Uterus (tissue), 4 donors: ENCODE data around the gene ARID3B. TPM values are rescaled to one million over a fixed set of nuclear protein-coding genes. Genes with fewer than 3 reads are reported as not detected.
A peak's percentile ranks its signal among the peaks of the same experiment; 100 is the strongest.

ENCODE experiments used
- DNase-seq, 2 donors: peaks; one replicate each; pipeline ENCODE4 v3.0.0-alpha.2; 2019 to 2020
- H3K27ac ChIP-seq, 2 donors: fragments of 200-600 bp; sonication (generic); 1 replicate in 1 of 2; 2 replicates in 1 of 2; pipeline ENCODE4 v1.5.1; 2016 to 2018
- H3K27me3 ChIP-seq, 2 donors: fragments of 200-600 bp; sonication (generic); one replicate each; pipeline ENCODE4 v1.5.1; 2018 to 2019; ENCODE audit warnings: control low read depth in 1 of 2
- H3K36me3 ChIP-seq, 2 donors: fragments of 200-600 bp; sonication (generic); one replicate each; pipeline ENCODE4 v1.5.1; 2019; ENCODE audit warnings: control low read depth in 1 of 2
- H3K4me1 ChIP-seq, 2 donors: fragments of 200-600 bp; sonication (generic); one replicate each; pipeline ENCODE4 v1.5.1; 2018 to 2019; ENCODE audit warnings: control low read depth in 1 of 2
- H3K4me3 ChIP-seq, 2 donors: fragments of 200-600 bp; sonication (generic); 1 replicate in 1 of 2; 2 replicates in 1 of 2; pipeline ENCODE4 v1.5.1; 2018 to 2019; ENCODE audit warnings: mild to moderate bottlenecking in 1 of 2
- H3K9me3 ChIP-seq, 2 donors: fragments of 200-600 bp; sonication (generic); one replicate each; pipeline ENCODE4 v1.5.1; 2019; ENCODE audit warnings: control low read depth in 1 of 2
- POLR2A ChIP-seq, 2 donors: fragments of 450-650 bp; IDR thresholded peaks; one replicate each; pipeline ENCODE4 v1.6.1; 2016; ENCODE audit warnings: antibody characterized with exemption in 2 of 2, mild to moderate bottlenecking in 1 of 2, moderate library complexity in 1 of 2
- intact Hi-C: fragments of 100-400 bp; cut with DNase I; formaldehyde crosslinking; loops from one replicate; pipeline ENCODE4 v1.15.1; 2023; ENCODE audit warnings: low total_unique reads
- total RNA-seq, 4 donors: library from RNA; depleted of rRNA in 3 of 4; stranded (reverse); fragments of >200 nt in 3 of 4; gene quantifications; one replicate each; pipeline versions ENCODE4 v1.1.0 to v1.2.4, GENCODE V29; 2014 to 2023
- TF ChIP-seq, protein P1 (sequence below), 4 experiments: fragments of 200-600 bp in 2 of 4; fragments of 450-650 bp in 2 of 4; sonication (generic) in 2 of 4; IDR thresholded peaks; one replicate each; pipeline ENCODE4 v1.5.1; 2016 to 2019; ENCODE audit warnings: antibody characterized with exemption in 4 of 4, mild to moderate bottlenecking in 2 of 4, moderate library complexity in 1 of 4
- donor health status: DM: yes; HTN: yes; CAD: no.

ARID3B gene
- total RNA-seq, 4 donors from 2014 or later = 1.5 to 8.8 (median 3.7) TPM

DNA sequence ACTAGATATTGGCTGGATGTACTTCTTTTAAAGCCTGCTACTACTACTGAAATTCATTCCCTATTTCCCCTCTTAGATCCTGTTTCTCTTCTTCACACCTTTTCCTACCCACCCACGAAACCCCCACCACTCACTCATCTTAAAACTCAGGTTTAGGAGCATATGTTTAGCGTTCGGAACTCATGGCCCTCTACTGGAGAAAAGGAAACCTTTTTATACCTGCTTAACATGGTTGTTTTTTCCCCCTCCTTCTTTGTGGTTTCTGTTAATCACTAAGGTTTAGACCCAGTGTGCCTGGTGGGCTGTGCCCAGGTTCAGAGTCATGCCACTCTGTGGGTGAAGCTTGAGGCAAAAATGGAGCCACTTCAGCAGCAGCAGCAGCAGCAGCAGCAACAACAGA is 2.6 kb downstream of the ARID3B start:
- Histone ChIP-seq H3K4me3 (no peak overlapping the region), H3K27me3 (no peaks in the 10 kb centered on the region), H3K4me1 (peaks cover 8 to 9% of the 10 kb centered on the region in 2 donors), H3K27ac (no peak overlapping the region), H3K36me3 (no peaks in the 10 kb centered on the region), H3K9me3 (no peaks in the 10 kb centered on the region)
- DNase-seq = no peak
- no peak for TF ChIP-seq POLR2A (IDR thresholded peaks at IDR 0.05)
- TF ChIP-seq, protein P1, sequence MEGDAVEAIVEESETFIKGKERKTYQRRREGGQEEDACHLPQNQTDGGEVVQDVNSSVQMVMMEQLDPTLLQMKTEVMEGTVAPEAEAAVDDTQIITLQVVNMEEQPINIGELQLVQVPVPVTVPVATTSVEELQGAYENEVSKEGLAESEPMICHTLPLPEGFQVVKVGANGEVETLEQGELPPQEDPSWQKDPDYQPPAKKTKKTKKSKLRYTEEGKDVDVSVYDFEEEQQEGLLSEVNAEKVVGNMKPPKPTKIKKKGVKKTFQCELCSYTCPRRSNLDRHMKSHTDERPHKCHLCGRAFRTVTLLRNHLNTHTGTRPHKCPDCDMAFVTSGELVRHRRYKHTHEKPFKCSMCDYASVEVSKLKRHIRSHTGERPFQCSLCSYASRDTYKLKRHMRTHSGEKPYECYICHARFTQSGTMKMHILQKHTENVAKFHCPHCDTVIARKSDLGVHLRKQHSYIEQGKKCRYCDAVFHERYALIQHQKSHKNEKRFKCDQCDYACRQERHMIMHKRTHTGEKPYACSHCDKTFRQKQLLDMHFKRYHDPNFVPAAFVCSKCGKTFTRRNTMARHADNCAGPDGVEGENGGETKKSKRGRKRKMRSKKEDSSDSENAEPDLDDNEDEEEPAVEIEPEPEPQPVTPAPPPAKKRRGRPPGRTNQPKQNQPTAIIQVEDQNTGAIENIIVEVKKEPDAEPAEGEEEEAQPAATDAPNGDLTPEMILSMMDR (IDR thresholded peaks at IDR 0.05) = no peak
- intact Hi-C loops = loop anchor here (5.0 kb wide), 1 partner anchor 74 kb away; the partner anchor contains the start of gene CLK3

DNA sequence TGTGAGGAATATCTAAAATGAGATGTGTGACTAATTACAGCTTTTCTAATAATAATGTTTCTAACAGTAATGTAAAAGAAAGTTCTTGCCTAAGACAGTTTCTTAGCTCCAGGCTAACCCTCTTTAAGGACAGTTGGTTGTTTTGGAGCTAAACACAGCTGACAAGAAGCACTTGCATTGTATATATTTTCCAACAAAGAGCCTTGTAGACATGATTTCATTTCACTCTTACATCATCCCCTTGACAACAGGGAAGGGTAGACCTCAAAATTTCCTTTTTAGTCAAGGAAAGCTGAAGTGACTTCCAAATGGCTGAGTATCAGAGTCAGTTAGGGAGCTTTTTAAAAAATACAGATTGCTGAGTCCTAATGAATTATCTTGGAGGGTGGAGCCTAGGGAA is 4.1 kb downstream of the ARID3B start:
- Histone ChIP-seq H3K27ac (no peak overlapping the region), H3K4me3 (no peak overlapping the region), H3K4me1 (peaks cover 1 to 8% of the 10 kb centered on the region in 2 donors), H3K27me3 (no peaks in the 10 kb centered on the region), H3K9me3 (no peaks in the 10 kb centered on the region), H3K36me3 (no peaks in the 10 kb centered on the region)
- intact Hi-C loops = no loop called here
- DNase-seq = no peak
- TF ChIP-seq, protein P1 (IDR thresholded peaks at IDR 0.05) = no peak
- TF ChIP-seq POLR2A (IDR thresholded peaks at IDR 0.05) = no peak

DNA sequence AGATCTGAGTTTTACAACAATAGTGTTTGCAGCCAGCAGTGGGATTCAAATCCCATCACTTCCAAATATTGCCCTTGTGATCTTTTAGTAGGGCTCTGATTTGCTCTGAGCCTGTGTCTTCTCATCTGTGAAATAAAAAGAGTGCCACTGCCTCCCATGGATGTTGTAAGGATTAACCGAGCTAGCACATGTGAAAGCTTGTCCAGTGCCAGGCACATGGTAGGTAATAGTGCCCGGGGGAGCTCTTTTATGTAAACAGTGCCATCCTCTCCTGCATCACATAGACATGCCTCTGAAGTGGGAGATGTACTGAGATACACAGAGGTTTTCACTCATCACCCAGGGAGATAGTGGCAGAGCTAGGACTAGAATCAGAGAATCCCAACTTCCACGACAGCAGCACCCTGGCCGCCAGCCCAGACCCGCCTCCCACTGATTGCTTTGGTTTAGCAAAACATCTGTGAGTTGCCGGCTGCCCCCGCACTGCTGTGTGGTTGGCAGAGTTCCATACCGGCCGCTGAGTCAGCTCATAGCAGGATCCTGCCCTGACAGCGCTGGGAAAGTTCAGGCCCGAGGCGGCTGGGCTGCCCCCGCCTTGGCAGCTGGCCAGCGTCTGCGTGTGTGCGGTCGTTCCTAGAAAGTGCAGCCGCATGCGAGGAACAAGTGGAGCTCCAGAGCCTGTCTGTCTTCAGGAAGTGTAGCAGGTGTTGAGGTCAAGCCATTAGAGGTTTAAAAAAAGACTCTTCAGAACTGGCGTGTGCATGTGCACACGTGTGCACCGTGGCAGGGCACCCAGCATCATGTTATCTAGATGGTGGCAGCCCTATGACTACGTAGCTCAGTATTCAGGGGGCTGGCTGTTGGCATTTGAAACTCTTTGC is 5.0 kb downstream of the ARID3B start:
- no peaks in the 10 kb centered on the region for H3K9me3 ChIP-seq
- H3K27ac ChIP-seq = peak overlapping the region in 1 of 2 donors; percentile 34
- TF ChIP-seq, protein P1 (IDR thresholded peaks at IDR 0.05) = peak in 2 of 4 experiments; percentile 25 to 34
- TF ChIP-seq POLR2A (IDR thresholded peaks at IDR 0.05) = no peak
- no peaks in the 10 kb centered on the region for H3K36me3 ChIP-seq
- DNase-seq = peak; percentile 99
- peaks cover 0 to 8% of the 10 kb centered on the region in 2 donors for H3K4me1 ChIP-seq
- no peak overlapping the region for H3K4me3 ChIP-seq
- no peaks in the 10 kb centered on the region for H3K27me3 ChIP-seq
- intact Hi-C loops = no loop called here

DNA sequence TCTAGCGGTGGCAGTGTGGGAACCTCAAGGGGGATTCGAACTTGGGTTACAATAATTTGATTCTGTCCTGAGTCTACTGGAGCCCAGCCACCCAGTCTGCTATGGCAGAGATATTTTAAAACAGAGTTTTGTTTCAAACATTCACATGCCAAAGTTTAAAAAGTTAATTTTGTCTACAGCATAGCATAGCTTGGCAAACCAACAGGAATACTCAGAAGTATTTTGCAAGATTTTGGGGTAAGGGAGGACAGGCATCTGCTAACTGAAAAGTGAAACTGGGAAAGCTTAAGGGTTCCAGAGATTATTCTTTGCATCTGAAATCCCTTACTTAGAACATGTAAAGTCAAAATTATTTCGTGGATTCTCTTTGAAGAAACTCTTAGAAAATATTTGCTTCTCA is 6.6 kb downstream of the ARID3B start:
- Histone ChIP-seq H3K27me3 (no peaks in the 10 kb centered on the region), H3K27ac (no peak overlapping the region), H3K4me3 (no peak overlapping the region), H3K9me3 (no peaks in the 10 kb centered on the region), H3K36me3 (no peaks in the 10 kb centered on the region), H3K4me1 (peaks cover 0 to 8% of the 10 kb centered on the region in 2 donors)
- DNase-seq = no peak
- intact Hi-C loops = no loop called here
- TF ChIP-seq, protein P1 (IDR thresholded peaks at IDR 0.05) = no peak
- no peak for TF ChIP-seq POLR2A (IDR thresholded peaks at IDR 0.05)

DNA sequence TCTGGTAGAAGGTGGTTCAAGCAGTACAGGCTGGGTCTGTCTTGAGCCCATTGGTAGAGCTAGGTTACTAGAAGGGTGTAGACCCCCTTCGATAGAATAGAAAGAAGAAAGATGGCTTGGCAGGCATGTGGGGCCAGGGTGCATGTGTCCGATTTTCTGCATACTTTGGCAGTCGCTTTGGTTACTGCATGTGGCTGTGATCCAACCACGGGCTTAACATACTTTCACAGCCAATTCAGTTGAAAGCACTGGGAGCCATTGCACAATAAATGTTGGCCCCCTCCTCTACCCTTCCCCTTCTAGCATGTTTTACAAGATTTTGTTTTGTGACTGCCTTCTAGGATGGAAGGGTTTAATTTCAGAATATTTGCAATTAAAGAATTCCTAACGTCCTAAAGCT is 7.2 kb downstream of the ARID3B start:
- no peak for DNase-seq
- no peak for TF ChIP-seq POLR2A (IDR thresholded peaks at IDR 0.05)
- TF ChIP-seq, protein P1 (IDR thresholded peaks at IDR 0.05) = no peak
- Histone ChIP-seq H3K27me3 (no peaks in the 10 kb centered on the region), H3K9me3 (no peaks in the 10 kb centered on the region), H3K36me3 (no peaks in the 10 kb centered on the region), H3K4me1 (peaks cover 0 to 8% of the 10 kb centered on the region in 2 donors), H3K4me3 (no peak overlapping the region), H3K27ac (no peak overlapping the region)
- intact Hi-C loops = no loop called here
